ENCODE data around the gene DOK4.

The DOK4 gene

GRCh38 chr16:57527610-57528360, 41.5 kb upstream of the DOK4 start:
- TF ChIP-seq CTCF (IDR thresholded peaks at IDR 0.05): no peak
- TF ChIP-seq ZFX (IDR thresholded peaks at IDR 0.05; ENCODE audit: borderline replicate concordance): no peak
- H3K27ac ChIP-seq: no peak overlapping the region

- TF ChIP-seq ZFX (IDR thresholded peaks at IDR 0.05; ENCODE audit: borderline replicate concordance) (no peak), CTCF (IDR thresholded peaks at IDR 0.05) (no peak)
These were observed 40.7 kb upstream of the DOK4 start for GRCh38 chr16:57527027-57527426.

GRCh38 chr16:57526498-57526897, 40.2 kb upstream of the DOK4 start:
- H3K27ac ChIP-seq: no peak overlapping the region
- TF ChIP-seq ZFX (IDR thresholded peaks at IDR 0.05; ENCODE audit: borderline replicate concordance) (no peak), CTCF (IDR thresholded peaks at IDR 0.05) (no peak)

More at GRCh38 chr16:57527027-57527426, 40.7 kb upstream of the DOK4 start:
- H3K27ac ChIP-seq: no peak overlapping the region

GRCh38 chr16:57525761-57526160, 39.5 kb upstream of the DOK4 start:
- H3K27ac ChIP-seq: no peak overlapping the region
- TF ChIP-seq CTCF (IDR thresholded peaks at IDR 0.05) (no peak), ZFX (IDR thresholded peaks at IDR 0.05; ENCODE audit: borderline replicate concordance) (no peak)

- H3K27ac ChIP-seq: no peak overlapping the region
- TF ChIP-seq ZFX (IDR thresholded peaks at IDR 0.05; ENCODE audit: borderline replicate concordance): no peak
- TF ChIP-seq CTCF (IDR thresholded peaks at IDR 0.05): no peak
These were observed 36.7 kb upstream of the DOK4 start for GRCh38 chr16:57522960-57523359.

- no peak for TF ChIP-seq ZFX (IDR thresholded peaks at IDR 0.05; ENCODE audit: borderline replicate concordance)
- TF ChIP-seq CTCF (IDR thresholded peaks at IDR 0.05): peak; percentile 98
- no peak overlapping the region for H3K27ac ChIP-seq
These were observed 33.6 kb upstream of the DOK4 start for GRCh38 chr16:57519796-57520360.

GRCh38 chr16:57518922-57519321, 32.6 kb upstream of the DOK4 start:
- H3K27ac ChIP-seq: no peak overlapping the region
- TF ChIP-seq ZFX (IDR thresholded peaks at IDR 0.05; ENCODE audit: borderline replicate concordance): no peak
- no peak for TF ChIP-seq CTCF (IDR thresholded peaks at IDR 0.05)

Measured in 22Rv1 (cell line).